MM.1S (cell line): Measurements from ENCODE around the gene NUP133.

Experiments used
- CTCF ChIP-seq: fragments of 300-600 bp; sonication (generic); IDR thresholded peaks from 2 replicates; pipeline ENCODE4 v1.5.1; 2016; ENCODE audit warnings: antibody characterized with exemption, low read length, mixed read lengths
- EZH2 ChIP-seq: fragments of 300-600 bp; sonication (generic); optimal IDR thresholded peaks from 2 replicates; pipeline ENCODE3; 2017; ENCODE audit warnings: low read depth, mild to moderate bottlenecking, antibody characterized with exemption, low read length, mixed read lengths

- TF ChIP-seq CTCF (no peak), EZH2 (no peak)
Observed at GRCh38 chr1:229436201-229436600, 71.9 kb downstream of the NUP133 start.
